Measurements from ENCODE around the gene S100P.

- no peak for TF ChIP-seq POLR2AphosphoS5 (IDR thresholded peaks at IDR 0.05)
- TF ChIP-seq CTCF (IDR thresholded peaks at IDR 0.05), result no peak
- no peak for TF ChIP-seq EP300 (IDR thresholded peaks at IDR 0.05; ENCODE audit: low read depth)
Measured at GRCh38 chr4:6644792-6645530, 48.7 kb upstream of the S100P start.

Measured in transverse colon (tissue), 4 donors.